PC-3 (cell line): ENCODE measurements around the gene ACP7.

ENCODE experiments used
- EZH2 ChIP-seq: fragments of 300-600 bp; sonication (generic); IDR thresholded peaks from one replicate; pipeline ENCODE4 v1.6.1; 2017; ENCODE audit warnings: antibody characterized with exemption, mild to moderate bottlenecking, low read length; ENCODE audit not compliant: unreplicated experiment
- TF ChIP-seq, protein P1 (sequence below): fragments of 300-600 bp; sonication (generic); conservative IDR thresholded peaks from 2 replicates; pipeline ENCODE4 v1.5.1; 2017; ENCODE audit warnings: antibody characterized with exemption, low read depth, mild to moderate bottlenecking, low read length

GRCh38 chr19:39103151-39103550 is 19.0 kb downstream of the ACP7 start:
- TF ChIP-seq, protein P1, sequence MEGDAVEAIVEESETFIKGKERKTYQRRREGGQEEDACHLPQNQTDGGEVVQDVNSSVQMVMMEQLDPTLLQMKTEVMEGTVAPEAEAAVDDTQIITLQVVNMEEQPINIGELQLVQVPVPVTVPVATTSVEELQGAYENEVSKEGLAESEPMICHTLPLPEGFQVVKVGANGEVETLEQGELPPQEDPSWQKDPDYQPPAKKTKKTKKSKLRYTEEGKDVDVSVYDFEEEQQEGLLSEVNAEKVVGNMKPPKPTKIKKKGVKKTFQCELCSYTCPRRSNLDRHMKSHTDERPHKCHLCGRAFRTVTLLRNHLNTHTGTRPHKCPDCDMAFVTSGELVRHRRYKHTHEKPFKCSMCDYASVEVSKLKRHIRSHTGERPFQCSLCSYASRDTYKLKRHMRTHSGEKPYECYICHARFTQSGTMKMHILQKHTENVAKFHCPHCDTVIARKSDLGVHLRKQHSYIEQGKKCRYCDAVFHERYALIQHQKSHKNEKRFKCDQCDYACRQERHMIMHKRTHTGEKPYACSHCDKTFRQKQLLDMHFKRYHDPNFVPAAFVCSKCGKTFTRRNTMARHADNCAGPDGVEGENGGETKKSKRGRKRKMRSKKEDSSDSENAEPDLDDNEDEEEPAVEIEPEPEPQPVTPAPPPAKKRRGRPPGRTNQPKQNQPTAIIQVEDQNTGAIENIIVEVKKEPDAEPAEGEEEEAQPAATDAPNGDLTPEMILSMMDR = no peak
- no peak for TF ChIP-seq EZH2
